Panc1 (cell line): ENCODE results near the gene B3GALNT1. TPM values are rescaled to one million over a fixed set of nuclear protein-coding genes. Genes with fewer than 3 reads are reported as not detected.
A peak's percentile ranks its signal among the peaks of the same experiment; 100 is the strongest.

ENCODE experiments used
- ATAC-seq: fragments of 200-7000 bp; cut with Tn5 transposase; 2 replicates; pipeline ENCODE4 v1.9.1; 2020; ENCODE audit warnings: mild to moderate bottlenecking, moderate library complexity
- BruUV-seq: library from RNA; stranded (reverse); fragments of 400-500 nt; replicated peaks from 2 replicates; lab custom pipeline; 2021; lab: Mats Ljungman, UMichigan
- CTCF ChIA-PET: fragments of 300-600 bp; sonication (Branson Sonifier 250); formaldehyde crosslinking; loops from one replicate; lab custom pipeline; 2022; ENCODE audit warnings: antibody characterized with exemption; lab: Charles Lee
- POLR2A ChIA-PET: fragments of 300-600 bp; sonication (Branson Sonifier 250); formaldehyde crosslinking; loops from one replicate; lab custom pipeline; 2022; ENCODE audit warnings: antibody characterized with exemption; lab: Charles Lee
- DNase-seq: peaks from one replicate; pipeline ENCODE4 v3.0.0-alpha.2; 2010; ENCODE audit warnings: low read depth, low spot score
- H3K27ac ChIP-seq: 2 replicates; pipeline ENCODE4 v1.5.1; 2011; ENCODE audit warnings: mild to moderate bottlenecking, low read length, inconsistent platforms
- H3K27me3 ChIP-seq: fragments of 200-500 bp; sonication (Bioruptor generic); 2 replicates; pipeline ENCODE4 v1.6.0; 2014; ENCODE audit warnings: low read length, inconsistent platforms; ENCODE audit not compliant: control insufficient read depth, insufficient read depth
- H3K36me3 ChIP-seq: fragments of 200-500 bp; sonication (Bioruptor generic); 2 replicates; pipeline ENCODE4 v1.5.1; 2014; ENCODE audit warnings: inconsistent platforms, mild to moderate bottlenecking, low read length, moderate library complexity; ENCODE audit not compliant: control insufficient read depth, insufficient read depth
- H3K4me1 ChIP-seq: 2 replicates; pipeline ENCODE4 v1.5.1; 2011; ENCODE audit warnings: inconsistent platforms, mild to moderate bottlenecking, low read length, moderate library complexity; ENCODE audit not compliant: control insufficient read depth, insufficient read depth
- H3K4me3 ChIP-seq, 2 experiments: 2 replicates each; pipeline ENCODE4 v1.5.1; 2011 to 2012; ENCODE audit warnings: low read depth in 2 of 2, low read length in 2 of 2, mild to moderate bottlenecking in 2 of 2, inconsistent platforms in 1 of 2, moderate library complexity in 1 of 2
- H3K9me3 ChIP-seq: fragments of 200-500 bp; sonication (Bioruptor generic); 2 replicates; pipeline ENCODE4 v1.5.1; 2014; ENCODE audit warnings: low read depth, mild to moderate bottlenecking, inconsistent platforms, low read length, moderate library complexity; ENCODE audit not compliant: control insufficient read depth, insufficient read depth
- POLR2AphosphoS5 ChIP-seq: IDR thresholded peaks from 2 replicates; pipeline ENCODE4 v1.6.1; 2012; ENCODE audit warnings: mild to moderate bottlenecking, low read depth, low read length, moderate library complexity
- SIN3A ChIP-seq: IDR thresholded peaks from 2 replicates; pipeline ENCODE4 v1.6.1; 2012; ENCODE audit warnings: low read depth, mild to moderate bottlenecking, low read length, moderate library complexity, borderline replicate concordance; ENCODE audit not compliant: insufficient read depth
- TCF7L2 ChIP-seq: IDR thresholded peaks from 2 replicates; pipeline ENCODE4 v1.6.1; 2011; ENCODE audit warnings: mild to moderate bottlenecking, low read depth, low read length, inconsistent platforms
- in situ Hi-C: cut with HindIII; loops from 2 replicates; pipeline ENCODE4 v1.10.0; 2016; ENCODE audit warnings: low sequenced_read_pairs, low pct_unique_long_range_greater_than_20kb
- intact Hi-C: fragments of 100-400 bp; cut with micrococcal nuclease; formaldehyde crosslinking; loops from one replicate; pipeline ENCODE4 v1.10.0; 2022; ENCODE audit not compliant: unreplicated experiment
- total RNA-seq: library from RNA; stranded (reverse); gene quantifications from one replicate; pipeline ENCODE4 v1.2.1, GENCODE V29; 2021; ENCODE audit not compliant: unreplicated experiment
- TF ChIP-seq, protein P1 (sequence below), 2 experiments: IDR thresholded peaks; 2 replicates each; pipeline ENCODE4 v1.6.1; 2011 to 2012; ENCODE audit warnings: low read depth in 2 of 2, control low read depth in 1 of 2, low read length in 1 of 2, mild to moderate bottlenecking in 1 of 2, moderate library complexity in 1 of 2; ENCODE audit not compliant: insufficient read depth in 1 of 2
- TF ChIP-seq, protein P2 (sequence below): fragments of 450-650 bp; IDR thresholded peaks from 2 replicates; pipeline ENCODE4 v1.5.1; 2017; ENCODE audit warnings: mild to moderate bottlenecking

Gene B3GALNT1
- total RNA-seq, 1 experiment from 2014 or later: 31.1 TPM

DNA sequence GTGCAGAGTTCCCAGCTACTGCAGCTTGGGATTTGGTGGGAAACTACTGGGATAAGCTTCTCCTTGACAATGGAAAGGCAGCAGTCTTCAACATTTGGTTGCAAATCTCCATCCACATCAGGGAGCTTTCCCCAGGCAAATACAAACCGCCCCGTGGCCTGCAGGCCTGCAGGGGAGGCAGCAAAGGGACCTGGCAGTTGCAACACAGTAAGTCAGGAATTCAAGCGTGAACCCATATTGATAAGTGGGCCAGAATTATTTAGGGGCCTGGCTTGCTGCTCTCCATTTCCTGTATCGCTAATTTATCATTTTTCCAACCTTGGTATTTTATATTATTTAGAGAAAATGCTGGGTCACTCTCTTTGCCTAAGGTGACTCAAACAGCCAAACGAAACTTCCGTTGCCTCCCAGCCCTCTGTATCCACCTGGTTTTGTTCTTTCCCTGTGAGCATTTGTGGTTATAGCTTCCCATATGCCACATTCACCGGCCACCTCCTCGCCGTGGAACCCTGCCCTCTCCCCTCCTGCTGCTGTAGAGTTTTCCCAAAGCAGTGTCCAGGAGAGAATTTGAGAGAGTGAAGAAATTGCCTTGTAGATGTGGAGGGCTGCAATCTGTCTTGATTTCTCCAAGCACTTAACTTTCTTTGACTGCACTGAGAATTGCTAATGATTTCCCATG lies 34.8 kb downstream of the B3GALNT1 start:
- ATAC-seq (peak; percentile 74), DNase-seq (no peak)
- no TSS peak for BruUV-seq
- ChIA-PET CTCF (interaction anchor here (1.5 kb wide), 1 partner anchor 26 kb away, joined by 3 read pairs; no protein-coding TSS in a partner anchor), POLR2A (no interaction called here)
- intact Hi-C loops: no loop called here
- H3K27ac ChIP-seq: peak overlapping the region; percentile 74
- no peaks in the 10 kb centered on the region for H3K36me3 ChIP-seq
- no peaks in the 10 kb centered on the region for H3K9me3 ChIP-seq
- H3K4me1 ChIP-seq: peaks cover 27% of the 10 kb centered on the region
- in situ Hi-C loops: no loop called here
- H3K27me3 ChIP-seq: no peaks in the 10 kb centered on the region
- TF ChIP-seq, protein P1, sequence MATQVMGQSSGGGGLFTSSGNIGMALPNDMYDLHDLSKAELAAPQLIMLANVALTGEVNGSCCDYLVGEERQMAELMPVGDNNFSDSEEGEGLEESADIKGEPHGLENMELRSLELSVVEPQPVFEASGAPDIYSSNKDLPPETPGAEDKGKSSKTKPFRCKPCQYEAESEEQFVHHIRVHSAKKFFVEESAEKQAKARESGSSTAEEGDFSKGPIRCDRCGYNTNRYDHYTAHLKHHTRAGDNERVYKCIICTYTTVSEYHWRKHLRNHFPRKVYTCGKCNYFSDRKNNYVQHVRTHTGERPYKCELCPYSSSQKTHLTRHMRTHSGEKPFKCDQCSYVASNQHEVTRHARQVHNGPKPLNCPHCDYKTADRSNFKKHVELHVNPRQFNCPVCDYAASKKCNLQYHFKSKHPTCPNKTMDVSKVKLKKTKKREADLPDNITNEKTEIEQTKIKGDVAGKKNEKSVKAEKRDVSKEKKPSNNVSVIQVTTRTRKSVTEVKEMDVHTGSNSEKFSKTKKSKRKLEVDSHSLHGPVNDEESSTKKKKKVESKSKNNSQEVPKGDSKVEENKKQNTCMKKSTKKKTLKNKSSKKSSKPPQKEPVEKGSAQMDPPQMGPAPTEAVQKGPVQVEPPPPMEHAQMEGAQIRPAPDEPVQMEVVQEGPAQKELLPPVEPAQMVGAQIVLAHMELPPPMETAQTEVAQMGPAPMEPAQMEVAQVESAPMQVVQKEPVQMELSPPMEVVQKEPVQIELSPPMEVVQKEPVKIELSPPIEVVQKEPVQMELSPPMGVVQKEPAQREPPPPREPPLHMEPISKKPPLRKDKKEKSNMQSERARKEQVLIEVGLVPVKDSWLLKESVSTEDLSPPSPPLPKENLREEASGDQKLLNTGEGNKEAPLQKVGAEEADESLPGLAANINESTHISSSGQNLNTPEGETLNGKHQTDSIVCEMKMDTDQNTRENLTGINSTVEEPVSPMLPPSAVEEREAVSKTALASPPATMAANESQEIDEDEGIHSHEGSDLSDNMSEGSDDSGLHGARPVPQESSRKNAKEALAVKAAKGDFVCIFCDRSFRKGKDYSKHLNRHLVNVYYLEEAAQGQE (IDR thresholded peaks at IDR 0.05; ENCODE audit: insufficient read depth in 1 of 2, low read depth in 2 of 2, low read length in 1 of 2): no peak
- TF ChIP-seq TCF7L2 (no peak), POLR2AphosphoS5 (no peak), SIN3A (no peak)
- TF ChIP-seq, protein P2, sequence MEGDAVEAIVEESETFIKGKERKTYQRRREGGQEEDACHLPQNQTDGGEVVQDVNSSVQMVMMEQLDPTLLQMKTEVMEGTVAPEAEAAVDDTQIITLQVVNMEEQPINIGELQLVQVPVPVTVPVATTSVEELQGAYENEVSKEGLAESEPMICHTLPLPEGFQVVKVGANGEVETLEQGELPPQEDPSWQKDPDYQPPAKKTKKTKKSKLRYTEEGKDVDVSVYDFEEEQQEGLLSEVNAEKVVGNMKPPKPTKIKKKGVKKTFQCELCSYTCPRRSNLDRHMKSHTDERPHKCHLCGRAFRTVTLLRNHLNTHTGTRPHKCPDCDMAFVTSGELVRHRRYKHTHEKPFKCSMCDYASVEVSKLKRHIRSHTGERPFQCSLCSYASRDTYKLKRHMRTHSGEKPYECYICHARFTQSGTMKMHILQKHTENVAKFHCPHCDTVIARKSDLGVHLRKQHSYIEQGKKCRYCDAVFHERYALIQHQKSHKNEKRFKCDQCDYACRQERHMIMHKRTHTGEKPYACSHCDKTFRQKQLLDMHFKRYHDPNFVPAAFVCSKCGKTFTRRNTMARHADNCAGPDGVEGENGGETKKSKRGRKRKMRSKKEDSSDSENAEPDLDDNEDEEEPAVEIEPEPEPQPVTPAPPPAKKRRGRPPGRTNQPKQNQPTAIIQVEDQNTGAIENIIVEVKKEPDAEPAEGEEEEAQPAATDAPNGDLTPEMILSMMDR: no peak
- H3K4me3 ChIP-seq: peak overlapping the region in 1 of 2 experiments; percentile 21; a peak in 1 of 4 replicates

DNA sequence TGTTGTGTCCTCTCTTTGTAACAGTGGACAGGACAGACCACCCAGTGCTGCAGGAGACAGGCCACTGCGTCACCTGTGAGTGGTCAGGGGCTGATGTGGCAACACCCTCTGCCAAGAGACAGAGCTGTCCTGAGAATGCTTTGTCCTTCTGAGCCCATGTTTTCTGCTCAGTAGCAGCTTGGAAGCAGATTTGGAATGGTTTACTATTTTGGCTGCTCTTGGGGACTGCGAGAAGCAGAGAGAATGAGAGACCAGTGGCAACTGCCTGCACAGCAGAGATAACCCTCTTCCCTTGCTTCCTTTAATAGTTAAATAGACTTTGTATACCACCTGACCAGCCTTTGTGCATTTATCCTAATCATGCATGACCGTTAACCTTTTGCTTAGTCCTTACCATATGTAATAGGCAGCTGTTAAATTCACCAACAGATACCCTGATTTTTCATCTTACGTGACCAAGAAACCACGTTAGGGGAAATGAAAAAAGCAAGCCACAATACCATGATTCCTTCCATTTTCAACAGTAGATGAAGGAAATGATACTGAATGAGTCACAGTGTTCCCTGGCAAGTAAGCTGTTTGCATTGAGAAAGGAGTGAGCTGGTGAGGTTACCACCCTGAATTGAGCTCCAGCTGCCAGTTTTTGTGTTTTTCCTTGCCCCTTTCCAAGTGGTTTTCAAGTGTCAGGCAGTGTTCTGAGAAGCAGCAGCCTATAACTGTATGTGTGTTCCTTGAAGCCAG lies 35.5 kb downstream of the B3GALNT1 start:
- Histone ChIP-seq H3K4me3 (peak overlapping the region in 1 of 2 experiments; percentile 21; a peak in 1 of 4 replicates), H3K4me1 (peaks cover 27% of the 10 kb centered on the region), H3K27me3 (no peaks in the 10 kb centered on the region), H3K36me3 (no peaks in the 10 kb centered on the region), H3K27ac (peak overlapping the region; percentile 74), H3K9me3 (no peaks in the 10 kb centered on the region)
- ChIA-PET POLR2A (no interaction called here), CTCF (interaction anchor here (1.5 kb wide), 1 partner anchor 27 kb away, joined by 3 read pairs; no protein-coding TSS in a partner anchor)
- in situ Hi-C loops: no loop called here
- no peak for TF ChIP-seq TCF7L2
- TF ChIP-seq, protein P2: no peak
- no peak for TF ChIP-seq POLR2AphosphoS5
- no peak for TF ChIP-seq SIN3A
- TF ChIP-seq, protein P1 (IDR thresholded peaks at IDR 0.05; ENCODE audit: insufficient read depth in 1 of 2, low read depth in 2 of 2, low read length in 1 of 2): no peak
- ATAC-seq (peak; percentile 90), DNase-seq (peak; percentile 64)
- no TSS peak for BruUV-seq
- intact Hi-C loops: no loop called here
